GM12865 (cell line): ENCODE data around the gene VMAC.

Experiments
- DNase-seq: peaks from one replicate; pipeline ENCODE4 v3.0.0; 2010; ENCODE audit warnings: low read depth
- H3K4me3 ChIP-seq: 2 replicates; pipeline ENCODE4 v1.5.1; 2011; ENCODE audit warnings: mild to moderate bottlenecking, low read depth, low read length, control low read depth
- TF ChIP-seq, protein P1 (sequence below): IDR thresholded peaks from 2 replicates; pipeline ENCODE4 v1.5.1; 2011; ENCODE audit warnings: low read length, control low read depth, low read depth, inconsistent platforms; ENCODE audit not compliant: insufficient read depth; ENCODE audit errors: missing control alignments

The VMAC gene

DNA sequence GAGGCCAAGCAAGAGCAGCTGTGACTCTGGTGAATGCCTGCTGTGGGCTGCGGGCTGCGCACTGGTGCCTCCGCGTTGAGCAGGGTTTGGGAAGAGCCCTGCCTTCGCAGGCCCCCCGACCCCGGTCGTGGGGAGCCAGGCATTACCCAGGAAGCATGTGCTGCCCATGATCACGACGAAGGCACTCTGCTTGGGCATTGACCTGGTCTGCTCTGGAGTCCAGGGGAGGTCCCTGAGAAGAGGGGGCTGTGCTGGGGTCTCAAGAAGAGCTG is 54.1 kb downstream of the VMAC start:
- TF ChIP-seq, protein P1, sequence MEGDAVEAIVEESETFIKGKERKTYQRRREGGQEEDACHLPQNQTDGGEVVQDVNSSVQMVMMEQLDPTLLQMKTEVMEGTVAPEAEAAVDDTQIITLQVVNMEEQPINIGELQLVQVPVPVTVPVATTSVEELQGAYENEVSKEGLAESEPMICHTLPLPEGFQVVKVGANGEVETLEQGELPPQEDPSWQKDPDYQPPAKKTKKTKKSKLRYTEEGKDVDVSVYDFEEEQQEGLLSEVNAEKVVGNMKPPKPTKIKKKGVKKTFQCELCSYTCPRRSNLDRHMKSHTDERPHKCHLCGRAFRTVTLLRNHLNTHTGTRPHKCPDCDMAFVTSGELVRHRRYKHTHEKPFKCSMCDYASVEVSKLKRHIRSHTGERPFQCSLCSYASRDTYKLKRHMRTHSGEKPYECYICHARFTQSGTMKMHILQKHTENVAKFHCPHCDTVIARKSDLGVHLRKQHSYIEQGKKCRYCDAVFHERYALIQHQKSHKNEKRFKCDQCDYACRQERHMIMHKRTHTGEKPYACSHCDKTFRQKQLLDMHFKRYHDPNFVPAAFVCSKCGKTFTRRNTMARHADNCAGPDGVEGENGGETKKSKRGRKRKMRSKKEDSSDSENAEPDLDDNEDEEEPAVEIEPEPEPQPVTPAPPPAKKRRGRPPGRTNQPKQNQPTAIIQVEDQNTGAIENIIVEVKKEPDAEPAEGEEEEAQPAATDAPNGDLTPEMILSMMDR, result no peak
- DNase-seq, result no peak
- no peak overlapping the region for H3K4me3 ChIP-seq

DNA sequence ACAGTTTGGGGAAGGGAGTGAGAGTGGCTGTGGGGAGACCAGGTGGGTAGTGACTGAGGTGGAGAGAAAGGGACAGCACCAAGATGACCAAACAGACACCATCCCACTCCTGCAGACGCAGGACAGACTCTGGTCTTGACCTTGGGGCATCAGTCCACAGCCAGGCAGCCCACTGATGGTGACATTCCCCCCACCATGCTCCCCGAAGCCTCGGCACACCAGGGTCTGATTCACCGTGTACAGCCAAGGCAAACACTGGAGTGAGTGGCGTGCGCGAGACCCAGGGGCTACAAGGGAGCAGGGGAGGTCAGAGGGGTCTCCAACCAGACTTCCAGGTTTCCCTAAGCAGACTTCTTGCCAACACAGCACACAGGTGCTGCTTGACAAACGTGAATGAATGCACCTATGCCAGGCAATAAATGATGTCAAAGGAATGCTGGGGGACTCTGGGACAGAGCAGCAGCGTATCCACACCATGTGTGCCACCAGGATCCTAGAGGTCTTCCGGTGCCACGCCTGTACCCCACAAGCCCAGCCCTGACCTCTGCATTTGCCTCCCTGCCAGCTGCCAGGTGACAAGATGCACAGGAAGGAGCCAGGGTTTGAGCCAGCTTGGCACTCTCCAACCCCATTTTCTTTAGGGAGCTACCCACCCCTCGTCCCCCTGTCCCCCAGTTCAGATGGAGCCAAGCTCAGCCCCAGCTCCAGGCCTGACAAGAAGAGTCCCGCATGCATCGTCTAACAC is 54.8 kb downstream of the VMAC start:
- TF ChIP-seq, protein P1, result no peak
- H3K4me3 ChIP-seq, result no peak overlapping the region
- no peak for DNase-seq
